ENCODE results near the gene NBEAL2. TPM values are rescaled to one million over a fixed set of nuclear protein-coding genes. Genes with fewer than 3 reads are reported as not detected.
"Not testable (repeated sequence)": the region's sequence is repeated elsewhere in the genome, so short reads cannot be mapped to it uniquely, and the experiment has no call there.

NBEAL2 gene
- total and polyA plus RNA-seq, 10 donors = 44.0 to 271 (median 129) TPM

- Histone ChIP-seq H3K4me1 (peaks cover 6 to 61% (median 27%) of the 10 kb centered on the region in 6 donors), H3K4me3 (no peak overlapping the region), H3K36me3 (peaks cover 0 to 89% (median 34%) of the 10 kb centered on the region in 6 donors), H3K9me3 (no peaks in the 10 kb centered on the region), H3K27ac (no peak overlapping the region), H3K27me3 (replicated peaks in 1 of 7) (no peaks in the 10 kb centered on the region)
- TF ChIP-seq CTCF (IDR thresholded peaks at IDR 0.05 in 8 of 11, conservative IDR thresholded peaks at IDR 0.05 in 3 of 11) (no peak), POLR2AphosphoS5 (IDR thresholded peaks at IDR 0.05) (no peak), POLR2A (IDR thresholded peaks at IDR 0.05) (no peak)
- 90 to 96% (median 93%) methylated on average over 4 of the region's 4 CpGs for WGBS, 5 donors
- DNase-seq = no peak
- intact Hi-C loops (cut with DNase I; ENCODE audit: low total_unique reads) = no loop called here
Measured at GRCh38 chr3:47020311-47020710, 40.8 kb downstream of the NBEAL2 start.

GRCh38 chr3:47022641-47023071 lies 43.2 kb downstream of the NBEAL2 start:
- H3K9me3 ChIP-seq = no peaks in the 10 kb centered on the region
- no peak for DNase-seq
- peaks cover 0 to 80% (median 21%) of the 10 kb centered on the region in 6 donors for H3K36me3 ChIP-seq
- no peak for TF ChIP-seq POLR2AphosphoS5 (IDR thresholded peaks at IDR 0.05)
- TF ChIP-seq POLR2A (IDR thresholded peaks at IDR 0.05) = no peak
- TF ChIP-seq CTCF (IDR thresholded peaks at IDR 0.05 in 8 of 11, conservative IDR thresholded peaks at IDR 0.05 in 3 of 11) = no peak
- 50 to 83% (median 75%) methylated on average over 1 of the region's 1 CpG for WGBS, 5 donors
- H3K27me3 ChIP-seq (replicated peaks in 1 of 7) = no peaks in the 10 kb centered on the region
- peak overlapping the region in 1 of 8 donors; percentile 11 for H3K27ac ChIP-seq
- intact Hi-C loops (cut with DNase I; ENCODE audit: low total_unique reads) = no loop called here
- H3K4me1 ChIP-seq = peaks cover under 1 to 46% (median 14%) of the 10 kb centered on the region in 6 donors
- H3K4me3 ChIP-seq = no peak overlapping the region

GRCh38 chr3:47024932-47025331 lies 45.5 kb downstream of the NBEAL2 start:
- DNase-seq = no peak
- intact Hi-C loops (cut with DNase I; ENCODE audit: low total_unique reads) = no loop called here
- no peak overlapping the region for H3K4me3 ChIP-seq
- no peak overlapping the region for H3K27ac ChIP-seq
- TF ChIP-seq POLR2AphosphoS5 (IDR thresholded peaks at IDR 0.05) (no peak), CTCF (IDR thresholded peaks at IDR 0.05 in 8 of 11, conservative IDR thresholded peaks at IDR 0.05 in 3 of 11) (no peak), POLR2A (IDR thresholded peaks at IDR 0.05) (no peak)
- peaks cover 0 to 80% (median 5%) of the 10 kb centered on the region in 6 donors for H3K36me3 ChIP-seq
- H3K4me1 ChIP-seq = peaks cover 0 to 23% (median 5%) of the 10 kb centered on the region in 6 donors
- H3K9me3 ChIP-seq = no peaks in the 10 kb centered on the region
- H3K27me3 ChIP-seq (replicated peaks in 1 of 7) = no peaks in the 10 kb centered on the region

GRCh38 chr3:47026432-47026831 lies 47.0 kb downstream of the NBEAL2 start:
- intact Hi-C loops (cut with DNase I; ENCODE audit: low total_unique reads); DNase-seq; H3K27me3 ChIP-seq (replicated peaks in 1 of 7); H3K4me3 ChIP-seq; H3K9me3 ChIP-seq; H3K27ac ChIP-seq: not testable (repeated sequence)
- peaks cover 0 to 33% (median 9%) of the 10 kb centered on the region in 6 donors for H3K4me1 ChIP-seq
- 88 to 100% (median 96%) methylated on average over 1 of the region's 1 CpG for WGBS, 5 donors
- H3K36me3 ChIP-seq = peaks cover 0 to 71% (median 3%) of the 10 kb centered on the region in 6 donors

GRCh38 chr3:47028146-47028545 lies 48.7 kb downstream of the NBEAL2 start:
- Histone ChIP-seq H3K36me3 (peaks cover 0 to 69% (median 4%) of the 10 kb centered on the region in 6 donors), H3K9me3 (no peaks in the 10 kb centered on the region), H3K4me1 (peaks cover 0 to 32% (median 9%) of the 10 kb centered on the region in 6 donors), H3K4me3 (no peak overlapping the region), H3K27me3 (replicated peaks in 1 of 7) (no peaks in the 10 kb centered on the region), H3K27ac (no peak overlapping the region)
- no peak for DNase-seq
- 88 to 100% (median 96%) methylated on average over 3 of the region's 3 CpGs for WGBS, 5 donors
- intact Hi-C loops (cut with DNase I; ENCODE audit: low total_unique reads) = no loop called here
- TF ChIP-seq POLR2A (IDR thresholded peaks at IDR 0.05) = no peak
- TF ChIP-seq POLR2AphosphoS5 (IDR thresholded peaks at IDR 0.05) = no peak
- no peak for TF ChIP-seq CTCF (IDR thresholded peaks at IDR 0.05 in 8 of 11, conservative IDR thresholded peaks at IDR 0.05 in 3 of 11)

Data from spleen (tissue), 11 donors.